HG03095 (cell line): ENCODE results near the gene GREB1.

Experiments
- ATAC-seq: cut with Tn5 transposase; IDR thresholded peaks from one replicate; pipeline ENCODE4 v1.9.1; 2021; ENCODE audit warnings: moderate library complexity; ENCODE audit not compliant: unreplicated experiment

Gene GREB1

GRCh38 chr2:11578986-11579774, 45.3 kb downstream of the GREB1 start:
- no peak for ATAC-seq

- ATAC-seq, result no peak
Observed at GRCh38 chr2:11579867-11580659, 46.2 kb downstream of the GREB1 start.

GRCh38 chr2:11580697-11581096, 46.9 kb downstream of the GREB1 start:
- ATAC-seq, result no peak

- no peak for ATAC-seq
Observed at GRCh38 chr2:11581124-11581796, 47.4 kb downstream of the GREB1 start.

GRCh38 chr2:11581797-11582611, 48.2 kb downstream of the GREB1 start:
- no peak for ATAC-seq

GRCh38 chr2:11582612-11582861, 48.7 kb downstream of the GREB1 start:
- ATAC-seq, result no peak

GRCh38 chr2:11582862-11583752, 49.3 kb downstream of the GREB1 start:
- peak; percentile 49 for ATAC-seq

GRCh38 chr2:11583840-11584524, 50.1 kb downstream of the GREB1 start:
- peak; percentile 77 for ATAC-seq

- ATAC-seq, result no peak
Observed at GRCh38 chr2:11584525-11585056, 50.7 kb downstream of the GREB1 start.

- ATAC-seq, result no peak
Observed at GRCh38 chr2:11585071-11585470, 51.2 kb downstream of the GREB1 start.

- no peak for ATAC-seq
Observed at GRCh38 chr2:11588228-11589110, 54.6 kb downstream of the GREB1 start.

- no peak for ATAC-seq
Observed at GRCh38 chr2:11589316-11589940, 55.6 kb downstream of the GREB1 start.

GRCh38 chr2:11590193-11590592, 56.3 kb downstream of the GREB1 start:
- ATAC-seq, result no peak

GRCh38 chr2:11591091-11591490, 57.2 kb downstream of the GREB1 start:
- ATAC-seq, result no peak

- no peak for ATAC-seq
Observed at GRCh38 chr2:11592671-11593574, 59.1 kb downstream of the GREB1 start.

- no peak for ATAC-seq
Observed at GRCh38 chr2:11596801-11597200, 63.0 kb downstream of the GREB1 start.
